Stimulated activated naive CD8-positive, alpha-beta T cell treated with anti-CD3 and anti-CD28 coated beads, Interleukin-15, Interleukin-2, amounts not matched to agents 100 U/mL and 50 U/mL, for 24 hours (primary cell): ENCODE results near the gene DCTN2.

Source experiments
- ATAC-seq: fragments of 150-1000 bp; cut with Tn5 transposase; one replicate; pipeline ENCODE4 v1.10.0; 2021
- DNase-seq: peaks from one replicate; pipeline ENCODE4 v3.0.0; 2021

Gene DCTN2

GRCh38 chr12:57488402-57489156, 58.4 kb downstream of the DCTN2 start:
- no peak for ATAC-seq

GRCh38 chr12:57487597-57488401, 59.2 kb downstream of the DCTN2 start, which contains the start of gene MARS1:
TSS of gene MARS1 (plus strand) at chr12:57488068. CDS start at chr12:57488091, 23 bp downstream.
- DNase-seq, result peak; percentile 90
- peak; percentile 99 for ATAC-seq

More at GRCh38 chr12:57488402-57489156, 58.4 kb downstream of the DCTN2 start:
- DNase-seq, result no peak

- DNase-seq, result no peak
- no peak for ATAC-seq
Measured at GRCh38 chr12:57487055-57487596, 59.9 kb downstream of the DCTN2 start.

GRCh38 chr12:57485695-57486094, 61.3 kb downstream of the DCTN2 start:
- ATAC-seq (no peak), DNase-seq (no peak)

GRCh38 chr12:57483466-57483865, 63.5 kb downstream of the DCTN2 start:
- DNase-seq, result no peak
- no peak for ATAC-seq

GRCh38 chr12:57481671-57482070, 65.3 kb downstream of the DCTN2 start:
- no peak for ATAC-seq
- DNase-seq, result no peak
